Caco-2 (cell line): ENCODE results near the gene TAS2R31. TPM values are rescaled to one million over a fixed set of nuclear protein-coding genes. Genes with fewer than 3 reads are reported as not detected.
"Not testable (repeated sequence)": the region's sequence is repeated elsewhere in the genome, so short reads cannot be mapped to it uniquely, and the experiment has no call there.

Source experiments
- BruUV-seq: library from RNA; stranded (reverse); fragments of 400-500 nt; replicated peaks from 2 replicates; lab custom pipeline; 2021; lab: Mats Ljungman, UMichigan
- CTCF ChIA-PET: fragments of 300-600 bp; sonication (Branson Sonifier 250); formaldehyde crosslinking; loops from one replicate; lab custom pipeline; 2022; ENCODE audit warnings: antibody characterized with exemption; lab: Charles Lee
- POLR2A ChIA-PET: fragments of 300-600 bp; sonication (Branson Sonifier 250); formaldehyde crosslinking; loops from one replicate; lab custom pipeline; 2022; ENCODE audit warnings: antibody characterized with exemption; lab: Charles Lee
- DNase-seq, 2 experiments: peaks; one replicate each; pipeline versions ENCODE4 v3.0.0 to v3.0.0-alpha.2; 2020 to 2022
- H3K27me3 ChIP-seq: replicated peaks from 2 replicates; pipeline ENCODE4 v1.6.0; 2011; ENCODE audit warnings: low read length; ENCODE audit not compliant: control insufficient read depth, insufficient read depth
- H3K36me3 ChIP-seq: 2 replicates; pipeline ENCODE4 v1.5.1; 2011; ENCODE audit warnings: low read length; ENCODE audit not compliant: control insufficient read depth, insufficient read depth
- H3K4me1 ChIP-seq: fragments of 250-450 bp; sonication (Bioruptor Pico); 2 replicates; pipeline ENCODE4 v1.5.1; 2020; ENCODE audit warnings: mild to moderate bottlenecking
- H3K4me3 ChIP-seq: 2 replicates; pipeline ENCODE4 v1.5.1; 2011; ENCODE audit warnings: low read depth, mild to moderate bottlenecking, control low read depth, low read length
- H3K9me3 ChIP-seq: fragments of 250-450 bp; sonication (Bioruptor Pico); 2 replicates; pipeline ENCODE4 v1.5.1; 2020; ENCODE audit warnings: mild to moderate bottlenecking, moderate library complexity
- H3K27ac Mint-ChIP-seq: one replicate; pipeline ENCODE4 v1.8.0; 2022; ENCODE audit warnings: mixed read lengths; ENCODE audit not compliant: unreplicated experiment
- H3K27me3 Mint-ChIP-seq: one replicate; pipeline ENCODE4 v1.8.0; 2022; ENCODE audit warnings: mixed read lengths; ENCODE audit not compliant: insufficient read depth, unreplicated experiment
- H3K36me3 Mint-ChIP-seq: one replicate; pipeline ENCODE4 v1.8.0; 2022; ENCODE audit warnings: mild to moderate bottlenecking, mixed read lengths; ENCODE audit not compliant: insufficient read depth, unreplicated experiment
- H3K4me1 Mint-ChIP-seq: one replicate; pipeline ENCODE4 v1.8.0; 2022; ENCODE audit warnings: low read depth, mixed read lengths; ENCODE audit not compliant: unreplicated experiment
- H3K4me3 Mint-ChIP-seq: one replicate; pipeline ENCODE4 v1.8.0; 2022; ENCODE audit warnings: mild to moderate bottlenecking, moderate library complexity, mixed read lengths; ENCODE audit not compliant: unreplicated experiment
- H3K9me3 Mint-ChIP-seq: one replicate; pipeline ENCODE4 v1.8.0; 2022; ENCODE audit warnings: mixed read lengths; ENCODE audit not compliant: unreplicated experiment
- CTCF ChIP-seq, 2 experiments: fragments of 200-600 bp in 1 of 2; IDR thresholded peaks; 1 replicate in 1 of 2; 2 replicates in 1 of 2; pipeline versions ENCODE4 v1.5.1 to v1.8.0; 2011 to 2022; ENCODE audit warnings: antibody characterized with exemption in 1 of 2, control low read depth in 1 of 2, inconsistent platforms in 1 of 2, low read depth in 1 of 2, low read length in 1 of 2, mild to moderate bottlenecking in 1 of 2, moderate library complexity in 1 of 2; ENCODE audit not compliant: insufficient read depth in 1 of 2, severe bottlenecking in 1 of 2, unreplicated experiment in 1 of 2
- intact Hi-C: fragments of 100-400 bp; cut with micrococcal nuclease; formaldehyde crosslinking; loops from one replicate; pipeline ENCODE4 v1.10.0; 2022; ENCODE audit not compliant: unreplicated experiment
- total RNA-seq: library from RNA; stranded (reverse); gene quantifications from 2 replicates; pipeline ENCODE4 v1.2.3, GENCODE V29; 2022

The TAS2R31 gene
- total RNA-seq, 1 experiment from 2014 or later, result 4.3 TPM

GRCh38 chr12:11040162-11040561 is 9.0 kb upstream of the TAS2R31 start:
- no peak for DNase-seq

GRCh38 chr12:11039171-11039570 is 8.0 kb upstream of the TAS2R31 start:
- no peaks in the 10 kb centered on the region for H3K36me3 ChIP-seq
- Mint-ChIP-seq H3K36me3 (peaks cover 20% of the 10 kb centered on the region), H3K27me3 (no peaks in the 10 kb centered on the region), H3K27ac (no peak overlapping the region), H3K9me3 (no peaks in the 10 kb centered on the region), H3K4me1 (peaks cover 8% of the 10 kb centered on the region), H3K4me3 (no peak overlapping the region)
- H3K27me3 ChIP-seq, result no peaks in the 10 kb centered on the region
- no peak for DNase-seq
- no TSS peak for BruUV-seq
- no peak for TF ChIP-seq CTCF (IDR thresholded peaks at IDR 0.05; ENCODE audit: insufficient read depth in 1 of 2, low read depth in 1 of 2, low read length in 1 of 2, severe bottlenecking in 1 of 2, unreplicated experiment in 1 of 2)
- H3K4me3 ChIP-seq, result no peak overlapping the region
- intact Hi-C loops, result no loop called here
- CTCF ChIA-PET, result no interaction called here
- H3K4me1 ChIP-seq, result no peaks in the 10 kb centered on the region
- no peaks in the 10 kb centered on the region for H3K9me3 ChIP-seq
- POLR2A ChIA-PET, result no interaction called here

More at GRCh38 chr12:11040162-11040561, 9.0 kb upstream of the TAS2R31 start:
- ChIA-PET CTCF (no interaction called here), POLR2A (no interaction called here)
- Mint-ChIP-seq H3K27me3 (no peaks in the 10 kb centered on the region), H3K9me3 (no peaks in the 10 kb centered on the region), H3K4me3 (no peak overlapping the region), H3K4me1 (peaks cover 8% of the 10 kb centered on the region), H3K36me3 (peaks cover 24% of the 10 kb centered on the region), H3K27ac (no peak overlapping the region)
- Histone ChIP-seq H3K27me3 (no peaks in the 10 kb centered on the region), H3K36me3 (no peaks in the 10 kb centered on the region), H3K9me3 (no peaks in the 10 kb centered on the region), H3K4me1 (no peaks in the 10 kb centered on the region), H3K4me3 (no peak overlapping the region)
- TF ChIP-seq CTCF (IDR thresholded peaks at IDR 0.05; ENCODE audit: insufficient read depth in 1 of 2, low read depth in 1 of 2, low read length in 1 of 2, severe bottlenecking in 1 of 2, unreplicated experiment in 1 of 2), result no peak
- BruUV-seq, result no TSS peak
- intact Hi-C loops, result no loop called here

GRCh38 chr12:11033959-11034358 is 2.8 kb upstream of the TAS2R31 start:
- POLR2A ChIA-PET, H3K4me1 ChIP-seq, H3K27me3 ChIP-seq, BruUV-seq, intact Hi-C loops, DNase-seq, H3K4me1 Mint-ChIP-seq, H3K4me3 ChIP-seq, H3K27me3 Mint-ChIP-seq, H3K9me3 ChIP-seq, H3K4me3 Mint-ChIP-seq, H3K27ac Mint-ChIP-seq, H3K36me3 ChIP-seq, CTCF ChIA-PET, H3K9me3 Mint-ChIP-seq: not testable (repeated sequence)
- H3K36me3 Mint-ChIP-seq, result peaks cover 16% of the 10 kb centered on the region
